Activated T-helper 17 cell treated with anti-CD3 and anti-CD28 coated beads, Interleukin-2, amount 50 U/mL, for 72 hours (primary cell): ENCODE data around the gene IMPG2. TPM values are rescaled to one million over a fixed set of nuclear protein-coding genes. Genes with fewer than 3 reads are reported as not detected.

Source experiments
- ATAC-seq: fragments of 150-1000 bp; cut with Tn5 transposase; replicated peaks from 2 replicates; pipeline ENCODE4 v1.10.0; 2021; ENCODE audit warnings: mild to moderate bottlenecking, moderate library complexity
- H3K27ac Mint-ChIP-seq: one replicate; pipeline ENCODE4 v1.8.0; 2022; ENCODE audit warnings: mixed read lengths
- H3K27me3 Mint-ChIP-seq: one replicate; pipeline ENCODE4 v1.8.0; 2022; ENCODE audit warnings: mixed read lengths
- H3K36me3 Mint-ChIP-seq: one replicate; pipeline ENCODE4 v1.8.0; 2022; ENCODE audit warnings: low read depth, mild to moderate bottlenecking, mixed read lengths
- H3K4me1 Mint-ChIP-seq: one replicate; pipeline ENCODE4 v1.8.0; 2022; ENCODE audit warnings: mixed read lengths
- H3K4me3 Mint-ChIP-seq: one replicate; pipeline ENCODE4 v1.8.0; 2022; ENCODE audit warnings: mild to moderate bottlenecking, mixed read lengths
- H3K9me3 Mint-ChIP-seq: one replicate; pipeline ENCODE4 v1.8.0; 2022; ENCODE audit warnings: mixed read lengths
- total RNA-seq, 2 donors: library from RNA; stranded (reverse); gene quantifications; one replicate each; pipeline ENCODE4 v1.2.3, GENCODE V29; 2022

The IMPG2 gene
- total RNA-seq, 2 donors from 2014 or later = 0.43 to 0.71 TPM

DNA sequence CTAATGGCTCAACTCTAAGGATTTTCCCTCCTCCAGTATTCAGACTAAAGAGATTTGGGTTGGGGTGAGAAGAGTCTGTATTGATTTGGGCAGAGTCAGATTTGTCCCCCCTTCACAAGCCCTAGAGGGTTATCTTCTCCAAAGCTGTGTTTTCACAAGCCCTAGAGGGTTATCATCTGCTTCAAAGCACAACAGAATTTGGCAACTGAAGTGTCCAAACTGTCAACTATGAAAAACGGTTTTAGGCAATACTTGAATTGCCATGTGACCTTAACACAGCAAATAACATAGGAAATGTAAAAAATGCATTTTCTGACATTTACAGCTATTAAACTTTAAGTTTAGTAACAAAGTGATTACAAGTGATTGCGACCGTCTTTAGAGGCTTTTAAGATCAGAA, 119.9 kb downstream of the IMPG2 start:
- Mint-ChIP-seq H3K9me3 (no peaks in the 10 kb centered on the region), H3K36me3 (no peaks in the 10 kb centered on the region), H3K4me1 (no peaks in the 10 kb centered on the region), H3K27me3 (peaks cover 29% of the 10 kb centered on the region), H3K4me3 (no peak overlapping the region), H3K27ac (no peak overlapping the region)
- ATAC-seq = no peak

GRCh38 chr3:101195951-101196713, 124.2 kb downstream of the IMPG2 start:
- Mint-ChIP-seq H3K27me3 (peaks cover under 1% of the 10 kb centered on the region), H3K36me3 (no peaks in the 10 kb centered on the region), H3K27ac (no peak overlapping the region), H3K9me3 (no peaks in the 10 kb centered on the region), H3K4me3 (no peak overlapping the region), H3K4me1 (no peaks in the 10 kb centered on the region)
- ATAC-seq = no peak

DNA sequence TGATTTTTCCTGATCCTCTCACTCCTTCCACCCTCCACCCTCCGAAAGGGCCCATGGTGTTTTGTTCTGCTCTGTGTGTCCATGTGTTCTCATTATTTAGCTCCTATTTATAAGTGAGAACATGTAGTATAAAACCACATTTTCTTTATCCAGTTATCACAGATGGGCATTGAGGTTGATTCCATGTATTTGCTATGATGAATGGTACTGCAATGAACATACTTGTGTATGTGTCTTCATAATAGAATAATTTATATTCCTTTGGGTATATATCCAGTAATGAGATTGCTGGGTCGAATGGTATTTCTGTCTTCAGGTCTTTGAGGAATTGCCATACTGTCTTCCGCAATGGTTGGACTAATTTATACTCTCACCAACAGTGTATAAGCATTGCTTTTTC, 126.0 kb downstream of the IMPG2 start:
- Mint-ChIP-seq H3K9me3 (peaks cover 4% of the 10 kb centered on the region), H3K36me3 (no peaks in the 10 kb centered on the region), H3K4me1 (no peaks in the 10 kb centered on the region), H3K4me3 (no peak overlapping the region), H3K27ac (no peak overlapping the region), H3K27me3 (peaks cover 4% of the 10 kb centered on the region)
- no peak for ATAC-seq

DNA sequence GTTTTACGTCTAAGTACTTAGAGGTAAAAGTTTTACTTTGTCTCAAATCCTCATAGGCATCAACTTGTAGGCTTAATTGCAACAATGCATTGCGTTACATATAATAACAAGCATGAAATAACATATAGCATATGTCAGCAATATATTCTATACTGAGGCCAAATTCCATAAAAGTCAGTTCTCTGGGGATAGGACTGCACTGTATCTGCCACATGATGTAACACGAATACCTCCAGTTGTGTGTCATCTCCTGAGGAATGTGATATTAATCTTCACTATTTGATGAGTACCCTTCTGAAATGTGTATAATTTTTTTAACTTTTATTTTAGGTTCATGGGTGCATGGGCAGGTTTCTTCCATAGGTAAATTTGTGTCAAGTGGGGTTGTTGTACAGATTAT, 126.4 kb downstream of the IMPG2 start:
- no peaks in the 10 kb centered on the region for H3K36me3 Mint-ChIP-seq
- no peak overlapping the region for H3K27ac Mint-ChIP-seq
- H3K9me3 Mint-ChIP-seq = peaks cover 4% of the 10 kb centered on the region
- H3K4me1 Mint-ChIP-seq = no peaks in the 10 kb centered on the region
- peaks cover 6% of the 10 kb centered on the region for H3K27me3 Mint-ChIP-seq
- ATAC-seq = no peak
- H3K4me3 Mint-ChIP-seq = no peak overlapping the region

GRCh38 chr3:101189796-101190195, 130.6 kb downstream of the IMPG2 start:
- H3K4me3 Mint-ChIP-seq = no peak overlapping the region
- no peaks in the 10 kb centered on the region for H3K36me3 Mint-ChIP-seq
- H3K27me3 Mint-ChIP-seq = peaks cover 9% of the 10 kb centered on the region
- ATAC-seq = no peak
- no peak overlapping the region for H3K27ac Mint-ChIP-seq
- H3K9me3 Mint-ChIP-seq = peaks cover 4% of the 10 kb centered on the region
- no peaks in the 10 kb centered on the region for H3K4me1 Mint-ChIP-seq

DNA sequence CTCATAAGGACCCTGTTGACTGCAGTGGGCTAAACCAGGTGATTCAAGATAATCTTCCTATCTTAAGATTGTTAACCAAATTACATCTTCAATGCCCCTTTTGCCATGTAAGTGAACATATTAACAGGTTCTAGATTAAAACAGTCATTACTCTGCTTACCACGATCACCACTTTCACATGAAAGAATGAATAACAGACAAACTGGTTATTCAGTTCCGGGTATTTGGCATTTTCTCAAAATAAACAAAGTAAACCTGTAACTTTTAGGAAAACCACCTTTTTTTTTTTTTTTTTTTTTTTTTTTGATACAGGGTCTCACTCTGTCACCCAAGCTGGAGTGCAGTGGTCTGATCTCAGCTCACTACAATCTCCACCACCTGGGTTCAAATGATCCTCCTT, 131.2 kb downstream of the IMPG2 start:
- Mint-ChIP-seq H3K4me3 (no peak overlapping the region), H3K4me1 (no peaks in the 10 kb centered on the region), H3K27me3 (peaks cover 9% of the 10 kb centered on the region), H3K27ac (no peak overlapping the region), H3K36me3 (no peaks in the 10 kb centered on the region), H3K9me3 (peaks cover 4% of the 10 kb centered on the region)
- no peak for ATAC-seq

- no peaks in the 10 kb centered on the region for H3K9me3 Mint-ChIP-seq
- no peak for ATAC-seq
- H3K27me3 Mint-ChIP-seq = peaks cover 10% of the 10 kb centered on the region
- H3K36me3 Mint-ChIP-seq = no peaks in the 10 kb centered on the region
- no peak overlapping the region for H3K4me3 Mint-ChIP-seq
- no peaks in the 10 kb centered on the region for H3K4me1 Mint-ChIP-seq
- no peak overlapping the region for H3K27ac Mint-ChIP-seq
Measured at GRCh38 chr3:101185341-101185740, 135.0 kb downstream of the IMPG2 start.

DNA sequence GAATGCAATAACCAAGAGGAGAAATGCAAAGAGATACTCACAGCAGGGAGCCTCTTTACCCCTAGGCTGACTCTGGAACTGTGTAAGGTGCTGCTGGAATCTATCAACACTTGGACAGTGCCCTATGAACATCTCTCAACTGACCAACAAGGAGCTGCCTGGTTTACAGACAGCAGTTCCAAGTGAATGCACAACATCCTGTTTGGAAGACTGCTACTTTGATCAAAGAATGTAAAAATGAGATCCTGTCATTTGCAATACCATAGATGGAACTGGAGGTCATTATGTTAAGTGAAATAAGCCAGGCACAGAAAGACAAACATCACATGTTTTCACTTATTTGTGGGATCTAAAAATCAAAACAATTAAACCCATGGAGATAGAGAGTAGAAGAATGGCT, 136.3 kb downstream of the IMPG2 start:
- no peaks in the 10 kb centered on the region for H3K4me1 Mint-ChIP-seq
- H3K36me3 Mint-ChIP-seq = no peaks in the 10 kb centered on the region
- peaks cover 12% of the 10 kb centered on the region for H3K27me3 Mint-ChIP-seq
- no peak overlapping the region for H3K27ac Mint-ChIP-seq
- no peak for ATAC-seq
- no peak overlapping the region for H3K4me3 Mint-ChIP-seq
- H3K9me3 Mint-ChIP-seq = no peaks in the 10 kb centered on the region

DNA sequence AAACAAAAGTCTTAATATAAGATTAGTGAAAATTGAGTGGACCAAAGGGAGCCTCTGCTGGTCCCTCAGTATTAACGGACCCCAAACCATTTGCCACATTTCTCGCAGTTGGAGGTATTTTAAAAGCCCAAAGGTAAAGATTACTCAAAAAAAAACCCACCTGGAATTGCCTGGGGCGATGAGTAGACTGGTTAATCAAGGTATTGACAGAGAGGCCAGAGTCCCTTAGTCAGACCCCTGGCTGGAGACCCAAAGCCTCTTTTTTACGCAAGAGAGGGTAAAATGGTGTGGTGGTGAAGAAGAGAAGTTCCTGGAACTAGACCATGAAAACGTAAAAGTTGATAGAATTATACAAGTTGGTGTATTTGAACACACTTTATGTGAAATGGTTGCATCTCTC, 137.2 kb downstream of the IMPG2 start:
- no peak for ATAC-seq
- H3K4me3 Mint-ChIP-seq = no peak overlapping the region
- H3K27me3 Mint-ChIP-seq = peaks cover 8% of the 10 kb centered on the region
- H3K4me1 Mint-ChIP-seq = no peaks in the 10 kb centered on the region
- no peaks in the 10 kb centered on the region for H3K36me3 Mint-ChIP-seq
- no peaks in the 10 kb centered on the region for H3K9me3 Mint-ChIP-seq
- H3K27ac Mint-ChIP-seq = no peak overlapping the region

DNA sequence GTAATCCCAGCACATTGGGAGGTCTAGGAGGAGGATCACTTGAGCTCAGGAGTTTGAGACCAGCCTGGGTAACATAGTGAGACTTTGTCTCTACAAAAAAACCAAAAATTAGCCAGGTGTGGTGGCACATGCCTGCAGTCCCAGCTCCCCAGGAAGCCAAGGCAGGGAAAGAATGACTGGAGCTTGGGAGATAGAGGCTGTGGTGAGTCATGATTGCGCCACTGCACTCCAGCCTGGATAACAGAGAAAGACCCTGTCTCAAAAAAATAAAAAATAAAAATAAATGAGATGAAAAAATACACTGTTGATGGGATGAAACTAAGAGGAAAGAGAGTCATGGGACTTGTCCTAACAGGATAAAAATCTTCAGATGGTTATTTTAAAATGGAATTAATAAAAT, 137.6 kb downstream of the IMPG2 start:
- Mint-ChIP-seq H3K27me3 (peaks cover 8% of the 10 kb centered on the region), H3K36me3 (no peaks in the 10 kb centered on the region), H3K9me3 (no peaks in the 10 kb centered on the region), H3K4me3 (no peak overlapping the region), H3K4me1 (no peaks in the 10 kb centered on the region), H3K27ac (no peak overlapping the region)
- no peak for ATAC-seq

- no peak overlapping the region for H3K27ac Mint-ChIP-seq
- H3K4me3 Mint-ChIP-seq = no peak overlapping the region
- ATAC-seq = no peak
- H3K9me3 Mint-ChIP-seq = no peaks in the 10 kb centered on the region
- H3K27me3 Mint-ChIP-seq = peaks cover 8% of the 10 kb centered on the region
- H3K4me1 Mint-ChIP-seq = no peaks in the 10 kb centered on the region
- no peaks in the 10 kb centered on the region for H3K36me3 Mint-ChIP-seq
Measured at GRCh38 chr3:101181801-101182200, 138.6 kb downstream of the IMPG2 start.

- no peaks in the 10 kb centered on the region for H3K36me3 Mint-ChIP-seq
- peaks cover 8% of the 10 kb centered on the region for H3K27me3 Mint-ChIP-seq
- H3K4me1 Mint-ChIP-seq = no peaks in the 10 kb centered on the region
- no peak overlapping the region for H3K4me3 Mint-ChIP-seq
- no peaks in the 10 kb centered on the region for H3K9me3 Mint-ChIP-seq
- ATAC-seq = no peak
- H3K27ac Mint-ChIP-seq = no peak overlapping the region
Measured at GRCh38 chr3:101179637-101180036, 140.7 kb downstream of the IMPG2 start.

- H3K36me3 Mint-ChIP-seq = no peaks in the 10 kb centered on the region
- H3K4me3 Mint-ChIP-seq = no peak overlapping the region
- no peaks in the 10 kb centered on the region for H3K9me3 Mint-ChIP-seq
- H3K27me3 Mint-ChIP-seq = peaks cover 10% of the 10 kb centered on the region
- no peaks in the 10 kb centered on the region for H3K4me1 Mint-ChIP-seq
- no peak overlapping the region for H3K27ac Mint-ChIP-seq
- peak; percentile 16 for ATAC-seq
Measured at GRCh38 chr3:101177577-101177976, 142.8 kb downstream of the IMPG2 start.
